ENCODE data around the gene ABCC4. TPM values are rescaled to one million over a fixed set of nuclear protein-coding genes. Genes with fewer than 3 reads are reported as not detected.

ABCC4 gene
- total and polyA plus RNA-seq, 2 donors (not counting 1 experiment from before 2014, with no cell fraction given), result 35.2 to 98.8 TPM

- DNase-seq (ENCODE audit: low read depth in 2 of 2), result no peak
- Histone ChIP-seq H3K79me2 (ENCODE audit: control insufficient read depth, insufficient read depth, low read length) (peaks cover 3% of the 10 kb centered on the region), H4K20me1 (ENCODE audit: control insufficient read depth, extremely low read depth, insufficient read depth, low read length) (no peaks in the 10 kb centered on the region), H3K4me3 (replicated peaks in 1 of 4; ENCODE audit: control extremely low read depth in 1 of 4, insufficient read depth in 1 of 4, low read depth in 3 of 4, low read length in 4 of 4) (no peak overlapping the region), H3K27ac (ENCODE audit: insufficient read depth, low read length) (no peak overlapping the region), H3K9ac (ENCODE audit: insufficient read depth, low read length) (no peak overlapping the region), H2AFZ (ENCODE audit: low read length) (no peak overlapping the region), H3K9me3 (ENCODE audit: control insufficient read depth, insufficient read depth, low read depth, low read length) (no peaks in the 10 kb centered on the region), H3K4me2 (ENCODE audit: extremely low read depth, insufficient read depth, low read length) (no peak overlapping the region), H3K4me1 (ENCODE audit: control insufficient read depth, extremely low read depth, insufficient read depth, low read length) (no peaks in the 10 kb centered on the region), H3K27me3 (ENCODE audit: control insufficient read depth, insufficient read depth, low read length) (no peaks in the 10 kb centered on the region), H3K36me3 (ENCODE audit: control insufficient read depth, insufficient read depth, low read length) (no peaks in the 10 kb centered on the region)
- TF ChIP-seq EZH2 (IDR thresholded peaks at IDR 0.05; ENCODE audit: low read length, missing control alignments) (no peak), CTCF (conservative IDR thresholded peaks at IDR 0.05 in 1 of 2, IDR thresholded peaks at IDR 0.05 in 1 of 2; ENCODE audit: low read depth in 1 of 2, low read length in 2 of 2) (no peak)
Measured at GRCh38 chr13:95222733-95223018, 78.6 kb downstream of the ABCC4 start.

GRCh38 chr13:95221971-95222732 lies 79.1 kb downstream of the ABCC4 start:
- peaks cover 3% of the 10 kb centered on the region for H3K79me2 ChIP-seq (ENCODE audit: control insufficient read depth, insufficient read depth, low read length)
- DNase-seq (ENCODE audit: low read depth in 2 of 2), result peak in 1 of 2 donors; percentile 8
- no peak for TF ChIP-seq EZH2 (IDR thresholded peaks at IDR 0.05; ENCODE audit: low read length, missing control alignments)
- TF ChIP-seq CTCF (conservative IDR thresholded peaks at IDR 0.05 in 1 of 2, IDR thresholded peaks at IDR 0.05 in 1 of 2; ENCODE audit: low read depth in 1 of 2, low read length in 2 of 2), result no peak
- H2AFZ ChIP-seq (ENCODE audit: low read length), result no peak overlapping the region
- no peak overlapping the region for H3K9ac ChIP-seq (ENCODE audit: insufficient read depth, low read length)
- H3K4me2 ChIP-seq (ENCODE audit: extremely low read depth, insufficient read depth, low read length), result no peak overlapping the region
- no peak overlapping the region for H3K27ac ChIP-seq (ENCODE audit: insufficient read depth, low read length)
- no peak overlapping the region for H3K4me3 ChIP-seq (replicated peaks in 1 of 4; ENCODE audit: control extremely low read depth in 1 of 4, insufficient read depth in 1 of 4, low read depth in 3 of 4, low read length in 4 of 4)
- no peaks in the 10 kb centered on the region for H3K27me3 ChIP-seq (ENCODE audit: control insufficient read depth, insufficient read depth, low read length)
- H3K36me3 ChIP-seq (ENCODE audit: control insufficient read depth, insufficient read depth, low read length), result no peaks in the 10 kb centered on the region
- H3K9me3 ChIP-seq (ENCODE audit: control insufficient read depth, insufficient read depth, low read depth, low read length), result no peaks in the 10 kb centered on the region
- no peaks in the 10 kb centered on the region for H3K4me1 ChIP-seq (ENCODE audit: control insufficient read depth, extremely low read depth, insufficient read depth, low read length)
- no peaks in the 10 kb centered on the region for H4K20me1 ChIP-seq (ENCODE audit: control insufficient read depth, extremely low read depth, insufficient read depth, low read length)

GRCh38 chr13:95220611-95221010 lies 80.6 kb downstream of the ABCC4 start:
- Histone ChIP-seq H3K4me1 (ENCODE audit: control insufficient read depth, extremely low read depth, insufficient read depth, low read length) (no peaks in the 10 kb centered on the region), H3K27ac (ENCODE audit: insufficient read depth, low read length) (no peak overlapping the region), H2AFZ (ENCODE audit: low read length) (no peak overlapping the region), H3K9ac (ENCODE audit: insufficient read depth, low read length) (no peak overlapping the region), H4K20me1 (ENCODE audit: control insufficient read depth, extremely low read depth, insufficient read depth, low read length) (no peaks in the 10 kb centered on the region), H3K27me3 (ENCODE audit: control insufficient read depth, insufficient read depth, low read length) (no peaks in the 10 kb centered on the region), H3K4me3 (replicated peaks in 1 of 4; ENCODE audit: control extremely low read depth in 1 of 4, insufficient read depth in 1 of 4, low read depth in 3 of 4, low read length in 4 of 4) (no peak overlapping the region), H3K36me3 (ENCODE audit: control insufficient read depth, insufficient read depth, low read length) (no peaks in the 10 kb centered on the region), H3K79me2 (ENCODE audit: control insufficient read depth, insufficient read depth, low read length) (peaks cover 3% of the 10 kb centered on the region), H3K9me3 (ENCODE audit: control insufficient read depth, insufficient read depth, low read depth, low read length) (no peaks in the 10 kb centered on the region), H3K4me2 (ENCODE audit: extremely low read depth, insufficient read depth, low read length) (no peak overlapping the region)
- TF ChIP-seq CTCF (conservative IDR thresholded peaks at IDR 0.05 in 1 of 2, IDR thresholded peaks at IDR 0.05 in 1 of 2; ENCODE audit: low read depth in 1 of 2, low read length in 2 of 2) (no peak), EZH2 (IDR thresholded peaks at IDR 0.05; ENCODE audit: low read length, missing control alignments) (no peak)
- no peak for DNase-seq (ENCODE audit: low read depth in 2 of 2)
